Measurements from ENCODE around the gene OGDHL. TPM values are rescaled to one million over a fixed set of nuclear protein-coding genes. Genes with fewer than 3 reads are reported as not detected.
"Not testable (repeated sequence)": the region's sequence is repeated elsewhere in the genome, so short reads cannot be mapped to it uniquely, and the experiment has no call there.

The OGDHL gene
- total RNA-seq, 2 donors from 2014 or later: not detected

GRCh38 chr10:49735161-49735560, 27.0 kb downstream of the OGDHL start:
- Histone ChIP-seq H3K27me3 (replicated peaks; ENCODE audit: insufficient read depth) (no peaks in the 10 kb centered on the region), H3K27ac (no peak overlapping the region), H3K4me1 (ENCODE audit: control insufficient read depth in 1 of 2, low read depth in 2 of 2) (no peaks in the 10 kb centered on the region), H3K9me3 (no peaks in the 10 kb centered on the region), H3K4me3 (no peak overlapping the region), H3K36me3 (no peaks in the 10 kb centered on the region)
- TF ChIP-seq CTCF (IDR thresholded peaks at IDR 0.05): no peak
- DNase-seq (ENCODE audit: low spot score) (no peak), ATAC-seq (ENCODE audit: insufficient number of reproducible peaks, low FRiP score, low read depth) (no peak)

- no peak for DNase-seq (ENCODE audit: low spot score)
- Histone ChIP-seq H3K36me3 (no peaks in the 10 kb centered on the region), H3K4me3 (no peak overlapping the region), H3K4me1 (ENCODE audit: control insufficient read depth in 1 of 2, low read depth in 2 of 2) (no peaks in the 10 kb centered on the region), H3K9me3 (no peaks in the 10 kb centered on the region), H3K27me3 (replicated peaks; ENCODE audit: insufficient read depth) (no peaks in the 10 kb centered on the region), H3K27ac (no peak overlapping the region)
- no peak for TF ChIP-seq CTCF (IDR thresholded peaks at IDR 0.05)
- ATAC-seq (ENCODE audit: insufficient number of reproducible peaks, low FRiP score, low read depth): no peak
These were observed 27.4 kb downstream of the OGDHL start for GRCh38 chr10:49734676-49735075.

GRCh38 chr10:49733866-49734265, 28.3 kb downstream of the OGDHL start:
- DNase-seq (ENCODE audit: low spot score): no peak
- no peak for TF ChIP-seq CTCF (IDR thresholded peaks at IDR 0.05)
- no peak for ATAC-seq (ENCODE audit: insufficient number of reproducible peaks, low FRiP score, low read depth)

DNA sequence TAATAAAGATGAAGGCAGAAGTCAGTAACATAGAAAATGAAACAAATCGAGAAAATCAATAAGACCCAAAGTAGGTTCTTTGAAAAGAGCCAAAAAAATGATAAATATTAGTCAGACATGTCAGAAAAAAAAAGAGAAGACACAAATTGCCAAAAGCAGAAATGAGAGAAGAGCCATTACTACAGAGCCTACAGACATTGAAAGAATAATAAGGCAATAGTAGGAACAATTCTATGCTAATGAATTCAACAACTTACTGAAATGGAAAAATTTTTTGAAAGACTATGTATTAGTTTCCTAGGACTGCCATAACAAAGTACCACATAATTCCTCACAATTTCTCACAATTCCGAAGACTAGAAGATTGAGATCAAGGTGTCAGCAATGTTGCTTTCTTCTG, 35.5 kb downstream of the OGDHL start:
- Histone ChIP-seq H3K9me3 (peaks cover 5% of the 10 kb centered on the region), H3K4me3 (no peak overlapping the region), H3K36me3 (no peaks in the 10 kb centered on the region), H3K27me3 (replicated peaks; ENCODE audit: insufficient read depth) (no peaks in the 10 kb centered on the region), H3K27ac (no peak overlapping the region), H3K4me1 (ENCODE audit: control insufficient read depth in 1 of 2, low read depth in 2 of 2) (no peaks in the 10 kb centered on the region)
- no peak for TF ChIP-seq CTCF (IDR thresholded peaks at IDR 0.05)
- DNase-seq (ENCODE audit: low spot score) (no peak), ATAC-seq (ENCODE audit: insufficient number of reproducible peaks, low FRiP score, low read depth) (no peak)

More at GRCh38 chr10:49733866-49734265, 28.3 kb downstream of the OGDHL start:
- Histone ChIP-seq H3K27me3 (replicated peaks; ENCODE audit: insufficient read depth) (no peaks in the 10 kb centered on the region), H3K9me3 (no peaks in the 10 kb centered on the region), H3K4me1 (ENCODE audit: control insufficient read depth in 1 of 2, low read depth in 2 of 2) (no peaks in the 10 kb centered on the region), H3K27ac (no peak overlapping the region), H3K4me3 (no peak overlapping the region), H3K36me3 (no peaks in the 10 kb centered on the region)

- H3K27ac ChIP-seq; H3K4me3 ChIP-seq; ATAC-seq (ENCODE audit: insufficient number of reproducible peaks, low FRiP score, low read depth); H3K27me3 ChIP-seq (replicated peaks; ENCODE audit: insufficient read depth); DNase-seq (ENCODE audit: low spot score); H3K36me3 ChIP-seq; H3K9me3 ChIP-seq; H3K4me1 ChIP-seq (ENCODE audit: control insufficient read depth in 1 of 2, low read depth in 2 of 2): not testable (repeated sequence)
These were observed 47.0 kb downstream of the OGDHL start for GRCh38 chr10:49715157-49715556.

- no peaks in the 10 kb centered on the region for H3K36me3 ChIP-seq
- no peak for TF ChIP-seq CTCF (IDR thresholded peaks at IDR 0.05)
- H3K4me3 ChIP-seq: no peak overlapping the region
- H3K27ac ChIP-seq: no peak overlapping the region
- no peaks in the 10 kb centered on the region for H3K27me3 ChIP-seq (replicated peaks; ENCODE audit: insufficient read depth)
- H3K4me1 ChIP-seq (ENCODE audit: control insufficient read depth in 1 of 2, low read depth in 2 of 2): no peaks in the 10 kb centered on the region
- DNase-seq (ENCODE audit: low spot score) (no peak), ATAC-seq (ENCODE audit: insufficient number of reproducible peaks, low FRiP score, low read depth) (no peak)
- H3K9me3 ChIP-seq: no peaks in the 10 kb centered on the region
These were observed 48.9 kb downstream of the OGDHL start for GRCh38 chr10:49713266-49713665.
